SK-N-SH (cell line): ENCODE results near the gene C9orf78.

Experiments
- POLR2AphosphoS5 ChIP-seq: IDR thresholded peaks from 2 replicates; pipeline ENCODE4 v1.6.1; 2012; ENCODE audit warnings: low read depth, low read length
- TAF1 ChIP-seq: IDR thresholded peaks from 2 replicates; pipeline ENCODE4 v1.6.1; 2012; ENCODE audit warnings: low read depth, mild to moderate bottlenecking, low read length, moderate library complexity, borderline replicate concordance
- TF ChIP-seq, protein P1 (sequence below): fragments of 200-600 bp; sonication (generic); IDR thresholded peaks from 2 replicates; pipeline ENCODE4 v1.6.1; 2017; ENCODE audit warnings: antibody characterized with exemption, mild to moderate bottlenecking, moderate library complexity

DNA sequence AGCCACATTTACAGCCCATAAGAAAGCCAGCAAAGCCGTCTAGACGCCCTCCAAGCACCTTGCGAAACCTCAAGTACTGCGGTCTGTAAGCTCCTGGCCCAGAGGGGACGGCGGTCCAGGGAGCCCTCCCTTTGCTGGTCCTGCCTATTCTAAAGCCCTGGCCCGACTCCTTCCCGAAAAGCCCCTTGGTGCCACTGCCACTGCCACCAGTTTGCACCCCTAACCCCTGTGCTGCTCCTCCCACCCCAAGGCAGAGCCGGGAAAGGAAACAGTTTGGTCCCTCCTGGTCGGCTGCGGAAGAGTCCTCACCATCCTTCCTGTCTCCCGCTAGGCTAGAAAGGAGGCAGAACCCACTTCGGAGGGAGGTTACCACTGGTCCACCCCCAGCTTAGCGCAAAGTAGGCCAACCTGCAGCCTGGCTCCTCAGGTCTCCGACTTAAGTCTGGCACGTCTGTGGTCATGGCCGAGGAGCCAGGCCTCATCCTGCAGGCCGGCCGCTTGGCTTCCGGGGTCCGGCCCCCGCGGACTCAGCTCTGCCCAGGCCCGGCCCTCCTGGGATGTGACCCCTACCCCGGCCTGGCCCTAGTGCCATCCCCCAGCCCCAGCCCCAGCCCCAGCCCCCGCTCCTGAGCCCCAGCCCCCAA lies 12.1 kb downstream of the C9orf78 start:
- TF ChIP-seq, protein P1, sequence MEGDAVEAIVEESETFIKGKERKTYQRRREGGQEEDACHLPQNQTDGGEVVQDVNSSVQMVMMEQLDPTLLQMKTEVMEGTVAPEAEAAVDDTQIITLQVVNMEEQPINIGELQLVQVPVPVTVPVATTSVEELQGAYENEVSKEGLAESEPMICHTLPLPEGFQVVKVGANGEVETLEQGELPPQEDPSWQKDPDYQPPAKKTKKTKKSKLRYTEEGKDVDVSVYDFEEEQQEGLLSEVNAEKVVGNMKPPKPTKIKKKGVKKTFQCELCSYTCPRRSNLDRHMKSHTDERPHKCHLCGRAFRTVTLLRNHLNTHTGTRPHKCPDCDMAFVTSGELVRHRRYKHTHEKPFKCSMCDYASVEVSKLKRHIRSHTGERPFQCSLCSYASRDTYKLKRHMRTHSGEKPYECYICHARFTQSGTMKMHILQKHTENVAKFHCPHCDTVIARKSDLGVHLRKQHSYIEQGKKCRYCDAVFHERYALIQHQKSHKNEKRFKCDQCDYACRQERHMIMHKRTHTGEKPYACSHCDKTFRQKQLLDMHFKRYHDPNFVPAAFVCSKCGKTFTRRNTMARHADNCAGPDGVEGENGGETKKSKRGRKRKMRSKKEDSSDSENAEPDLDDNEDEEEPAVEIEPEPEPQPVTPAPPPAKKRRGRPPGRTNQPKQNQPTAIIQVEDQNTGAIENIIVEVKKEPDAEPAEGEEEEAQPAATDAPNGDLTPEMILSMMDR = no peak
- TF ChIP-seq POLR2AphosphoS5 (peak; percentile 38; the same call in 1 of the 2 replicates), TAF1 (no peak)
